PC-9 (cell line): ENCODE measurements around the gene DAGLB. TPM values are rescaled to one million over a fixed set of nuclear protein-coding genes. Genes with fewer than 3 reads are reported as not detected.

Experiments
- BruUV-seq: library from RNA; stranded (reverse); fragments of 400-500 nt; replicated peaks from 2 replicates; lab custom pipeline; 2021; lab: Mats Ljungman, UMichigan
- CTCF ChIA-PET: fragments of 300-600 bp; sonication (Branson Sonifier 250); formaldehyde crosslinking; loops from one replicate; lab custom pipeline; 2022; ENCODE audit warnings: antibody characterized with exemption; lab: Charles Lee
- POLR2A ChIA-PET: fragments of 300-600 bp; sonication (Branson Sonifier 250); formaldehyde crosslinking; loops from one replicate; lab custom pipeline; 2022; ENCODE audit warnings: antibody characterized with exemption; ENCODE audit not compliant: unreplicated experiment; lab: Charles Lee
- DNase-seq, 2 experiments: peaks; one replicate each; pipeline versions ENCODE4 v3.0.0 to v3.0.0-alpha.2; 2015 to 2022; ENCODE audit warnings: mixed read lengths in 1 of 2
- H2AFZ ChIP-seq: fragments of 200-600 bp; sonication (generic); 2 replicates; pipeline ENCODE4 v1.8.1; 2017; ENCODE audit warnings: antibody characterized with exemption
- H3F3A ChIP-seq: fragments of 200-600 bp; sonication (generic); 2 replicates; pipeline ENCODE4 v1.8.1; 2017; ENCODE audit warnings: antibody characterized with exemption, mild to moderate bottlenecking, low read depth; ENCODE audit not compliant: insufficient read depth
- H3K27ac ChIP-seq: fragments of 200-600 bp; sonication (generic); 2 replicates; pipeline ENCODE4 v1.6.1; 2016; ENCODE audit warnings: mixed run types
- H3K27me3 ChIP-seq: fragments of 200-600 bp; sonication (generic); 2 replicates; pipeline ENCODE4 v1.6.1; 2016; ENCODE audit warnings: low read depth, mixed run types; ENCODE audit not compliant: insufficient read depth
- H3K36me3 ChIP-seq: fragments of 200-600 bp; sonication (generic); 2 replicates; pipeline ENCODE4 v1.6.1; 2016; ENCODE audit warnings: low read depth, mixed run types
- H3K4me1 ChIP-seq: fragments of 200-600 bp; sonication (generic); replicated peaks from 2 replicates; pipeline ENCODE4 v1.6.1; 2016; ENCODE audit warnings: mixed run types; ENCODE audit not compliant: insufficient read depth
- H3K4me2 ChIP-seq: fragments of 200-600 bp; sonication (generic); 2 replicates; pipeline ENCODE4 v1.6.1; 2017; ENCODE audit warnings: mixed run types
- H3K4me3 ChIP-seq: fragments of 200-600 bp; sonication (generic); 2 replicates; pipeline ENCODE4 v1.6.1; 2016; ENCODE audit warnings: mixed run types
- H3K79me2 ChIP-seq: fragments of 200-600 bp; sonication (generic); 2 replicates; pipeline ENCODE4 v1.6.1; 2017; ENCODE audit warnings: low read depth, mixed run types
- H3K9me2 ChIP-seq: fragments of 200-600 bp; sonication (generic); 2 replicates; pipeline ENCODE4 v1.8.1; 2017; ENCODE audit warnings: mild to moderate bottlenecking; ENCODE audit not compliant: insufficient read depth
- H3K9me3 ChIP-seq: fragments of 200-600 bp; sonication (generic); 2 replicates; pipeline ENCODE4 v1.8.1; 2016; ENCODE audit warnings: low read depth; ENCODE audit not compliant: insufficient read depth
- H4K20me1 ChIP-seq: fragments of 200-600 bp; sonication (generic); 2 replicates; pipeline ENCODE4 v1.8.1; 2017; ENCODE audit not compliant: insufficient read depth
- EZH2 ChIP-seq: fragments of 200-600 bp; sonication (generic); IDR thresholded peaks from 2 replicates; pipeline ENCODE4 v1.8.0; 2017; ENCODE audit warnings: antibody characterized with exemption, low read depth
- intact Hi-C: fragments of 100-400 bp; cut with micrococcal nuclease; formaldehyde crosslinking; loops from one replicate; pipeline ENCODE4 v1.10.0; 2022; ENCODE audit not compliant: unreplicated experiment
- total RNA-seq: library from RNA; stranded (reverse); gene quantifications from 2 replicates; pipeline ENCODE4 v1.2.3, GENCODE V29; 2021
- TF ChIP-seq, protein P1 (sequence below): fragments of 200-600 bp; sonication (generic); conservative IDR thresholded peaks from 2 replicates; pipeline ENCODE4 v1.6.1; 2017; ENCODE audit warnings: mixed run types, antibody characterized with exemption, mild to moderate bottlenecking, moderate library complexity

Gene DAGLB
- total RNA-seq, 1 experiment from 2014 or later = 46.7 TPM

DNA sequence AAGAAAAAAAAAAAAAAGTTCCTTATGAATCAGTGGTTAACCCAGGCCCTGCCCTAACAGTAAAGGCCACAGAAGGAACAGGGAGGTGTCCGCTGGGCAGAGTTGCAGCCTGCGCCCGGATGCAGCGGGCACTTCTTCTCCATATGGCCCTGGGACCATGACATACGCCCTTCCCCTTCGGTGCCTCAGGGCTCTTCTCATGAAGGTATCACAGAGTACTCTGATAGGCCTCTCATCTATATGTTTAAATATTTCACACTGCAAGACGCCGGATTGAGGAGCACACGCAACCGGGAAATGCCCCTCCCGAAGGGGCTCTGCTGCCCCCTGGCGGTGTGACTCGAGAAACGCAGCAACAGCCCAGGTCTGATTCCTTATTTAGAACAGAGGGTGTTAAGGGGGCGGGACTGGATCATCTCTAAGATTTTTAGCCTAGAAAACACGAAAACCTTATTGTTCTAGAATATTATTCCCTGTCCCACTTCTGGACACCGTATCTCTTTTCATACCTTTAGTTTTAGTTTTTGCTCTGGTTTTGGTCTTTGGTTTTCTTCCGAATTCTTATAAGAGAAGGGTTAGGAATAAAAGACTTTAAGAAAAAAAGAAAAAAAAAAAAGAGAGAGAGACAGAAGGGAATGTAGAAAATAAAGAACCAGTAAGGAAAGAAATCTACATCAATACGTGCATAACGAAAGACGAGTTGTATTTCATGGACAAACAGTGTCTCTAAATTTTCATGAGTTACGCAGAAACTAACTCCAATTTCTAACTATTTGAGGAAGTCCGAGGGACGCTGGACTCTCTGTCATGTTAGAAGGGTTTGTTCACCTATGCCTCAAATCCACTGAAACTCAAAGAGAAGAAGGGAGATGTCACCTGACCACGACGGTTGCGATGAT, 12.0 kb downstream of the DAGLB start:
- peak; percentile 73 to 84 for DNase-seq
- H3K9me2 ChIP-seq = no peaks in the 10 kb centered on the region
- ChIA-PET CTCF (interaction anchor here (0.7 kb wide), 1 partner anchor 438 kb away, joined by 4 read pairs; no protein-coding TSS in a partner anchor), POLR2A (interaction anchor here (0.5 kb wide), 2 partner anchors 19 to 405 kb away, joined by 3 read pairs; no protein-coding TSS in a partner anchor)
- no peak overlapping the region for H3K27ac ChIP-seq
- H2AFZ ChIP-seq = no peak overlapping the region
- no TSS peak for BruUV-seq
- H3K4me1 ChIP-seq = peaks cover 12% of the 10 kb centered on the region
- peaks cover 20% of the 10 kb centered on the region; the same call in 1 of the 2 replicates for H3F3A ChIP-seq
- no peak overlapping the region for H3K4me3 ChIP-seq
- H3K79me2 ChIP-seq = peaks cover 61% of the 10 kb centered on the region
- intact Hi-C loops = loop anchor here (5.0 kb wide), 2 partner anchors 428 to 578 kb away; partner anchors contain the start of genes AIMP2 and PMS2
- no peaks in the 10 kb centered on the region for H3K27me3 ChIP-seq
- peaks cover 12% of the 10 kb centered on the region for H4K20me1 ChIP-seq
- no peak overlapping the region for H3K4me2 ChIP-seq
- TF ChIP-seq, protein P1, sequence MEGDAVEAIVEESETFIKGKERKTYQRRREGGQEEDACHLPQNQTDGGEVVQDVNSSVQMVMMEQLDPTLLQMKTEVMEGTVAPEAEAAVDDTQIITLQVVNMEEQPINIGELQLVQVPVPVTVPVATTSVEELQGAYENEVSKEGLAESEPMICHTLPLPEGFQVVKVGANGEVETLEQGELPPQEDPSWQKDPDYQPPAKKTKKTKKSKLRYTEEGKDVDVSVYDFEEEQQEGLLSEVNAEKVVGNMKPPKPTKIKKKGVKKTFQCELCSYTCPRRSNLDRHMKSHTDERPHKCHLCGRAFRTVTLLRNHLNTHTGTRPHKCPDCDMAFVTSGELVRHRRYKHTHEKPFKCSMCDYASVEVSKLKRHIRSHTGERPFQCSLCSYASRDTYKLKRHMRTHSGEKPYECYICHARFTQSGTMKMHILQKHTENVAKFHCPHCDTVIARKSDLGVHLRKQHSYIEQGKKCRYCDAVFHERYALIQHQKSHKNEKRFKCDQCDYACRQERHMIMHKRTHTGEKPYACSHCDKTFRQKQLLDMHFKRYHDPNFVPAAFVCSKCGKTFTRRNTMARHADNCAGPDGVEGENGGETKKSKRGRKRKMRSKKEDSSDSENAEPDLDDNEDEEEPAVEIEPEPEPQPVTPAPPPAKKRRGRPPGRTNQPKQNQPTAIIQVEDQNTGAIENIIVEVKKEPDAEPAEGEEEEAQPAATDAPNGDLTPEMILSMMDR = peak; percentile 97
- no peak for TF ChIP-seq EZH2
- H3K9me3 ChIP-seq = no peaks in the 10 kb centered on the region
- peaks cover 25% of the 10 kb centered on the region; the same call in 1 of the 2 replicates for H3K36me3 ChIP-seq

DNA sequence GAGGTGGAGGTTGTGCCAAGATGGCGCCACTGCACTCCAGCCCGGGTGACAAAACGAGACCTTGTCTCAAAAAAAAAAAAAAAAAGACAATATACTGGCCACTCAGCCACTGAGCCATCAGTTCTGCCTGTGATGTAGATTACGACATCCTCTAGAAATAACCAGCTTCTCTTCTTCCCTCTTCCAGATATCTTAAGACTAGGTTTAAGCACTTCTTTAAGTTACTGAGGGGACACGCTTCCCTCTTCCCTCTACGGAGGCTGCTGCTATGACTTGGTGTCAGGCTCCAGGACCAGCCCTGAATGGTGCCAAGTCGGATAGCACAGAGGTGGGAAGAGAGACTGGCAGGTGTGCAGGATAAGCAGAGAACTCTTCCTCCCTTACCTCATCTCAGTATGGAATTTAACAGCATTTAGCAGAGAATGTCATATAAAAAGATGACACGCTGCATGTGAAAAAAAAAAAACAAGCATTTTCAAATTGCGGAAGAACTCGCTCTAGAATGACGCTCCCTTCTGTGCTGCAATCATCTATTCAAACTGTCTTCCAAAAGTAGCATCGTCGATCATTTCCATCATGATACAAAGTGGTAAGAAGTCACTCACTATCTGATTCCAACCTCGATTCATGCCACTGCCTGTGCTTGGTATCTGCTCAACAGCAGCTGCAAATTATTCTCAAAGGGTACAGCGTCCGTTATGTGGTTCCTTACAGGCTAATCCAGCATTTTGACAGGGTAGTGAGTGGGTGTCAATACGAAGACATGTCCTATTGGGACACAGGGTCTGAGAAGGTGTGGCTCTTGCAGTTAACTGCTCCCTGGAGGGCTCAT, 13.8 kb downstream of the DAGLB start:
- no peaks in the 10 kb centered on the region for H3K9me3 ChIP-seq
- H3K4me3 ChIP-seq = no peak overlapping the region
- H3K79me2 ChIP-seq = peaks cover 49% of the 10 kb centered on the region
- TF ChIP-seq, protein P1 = no peak
- TF ChIP-seq EZH2 = no peak
- intact Hi-C loops = no loop called here
- H2AFZ ChIP-seq = no peak overlapping the region
- H4K20me1 ChIP-seq = peaks cover 9% of the 10 kb centered on the region
- H3K4me2 ChIP-seq = no peak overlapping the region
- DNase-seq = no peak
- H3K27me3 ChIP-seq = no peaks in the 10 kb centered on the region
- no peaks in the 10 kb centered on the region for H3K9me2 ChIP-seq
- 0 out of 2 replicates have a peak overlapping the region, but pooled peaks have one; percentile 7 for H3K27ac ChIP-seq
- H3K36me3 ChIP-seq = peaks cover 25% of the 10 kb centered on the region
- ChIA-PET CTCF (interaction anchor here (0.5 to 0.7 kb wide), 4 partner anchors 9 to 306 kb away, joined by 3 to 6 read pairs (median 4); no protein-coding TSS in a partner anchor), POLR2A (no interaction called here)
- peaks cover 25% of the 10 kb centered on the region; the same call in 1 of the 2 replicates for H3F3A ChIP-seq
- H3K4me1 ChIP-seq = peaks cover 16% of the 10 kb centered on the region
- BruUV-seq = no TSS peak

DNA sequence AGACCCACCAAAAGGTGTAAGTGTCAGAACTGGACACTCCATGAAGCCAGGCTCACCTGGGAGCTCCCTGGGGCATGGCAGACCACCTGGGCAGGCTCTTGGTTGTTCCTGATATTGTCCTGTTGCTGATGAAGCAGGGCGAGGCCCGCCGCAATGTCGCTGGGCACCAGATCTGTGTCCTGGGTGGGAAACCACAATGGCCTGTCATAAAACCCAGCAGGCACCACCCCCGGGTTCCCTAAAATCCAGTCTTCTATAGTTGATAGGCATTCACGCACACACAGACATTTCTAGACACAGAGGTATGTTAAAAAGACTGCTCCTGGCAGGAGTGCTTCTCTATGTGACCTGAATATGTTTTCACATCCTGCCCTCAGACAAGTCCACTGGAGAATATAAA, 15.0 kb downstream of the DAGLB start:
- intact Hi-C loops = no loop called here
- no peak for TF ChIP-seq EZH2
- TF ChIP-seq, protein P1 = no peak
- Histone ChIP-seq H3K27ac (no peak overlapping the region), H3F3A (peaks cover 25% of the 10 kb centered on the region; the same call in 1 of the 2 replicates), H3K9me3 (no peaks in the 10 kb centered on the region), H2AFZ (no peak overlapping the region), H3K4me2 (no peak overlapping the region), H3K9me2 (no peaks in the 10 kb centered on the region), H3K4me1 (peaks cover 16% of the 10 kb centered on the region), H3K36me3 (peaks cover 25% of the 10 kb centered on the region), H3K4me3 (no peak overlapping the region), H4K20me1 (peaks cover 9% of the 10 kb centered on the region), H3K79me2 (peaks cover 38% of the 10 kb centered on the region), H3K27me3 (no peaks in the 10 kb centered on the region)
- no TSS peak for BruUV-seq
- DNase-seq = no peak
- ChIA-PET CTCF (interaction anchor here (0.7 kb wide), 1 partner anchor 420 kb away, joined by 8 read pairs; no protein-coding TSS in a partner anchor), POLR2A (no interaction called here)
